Transverse colon (tissue), 4 donors: ENCODE measurements around the gene MAPKAPK2.

ENCODE experiments used
- CTCF ChIP-seq, 5 experiments: fragments of 200-600 bp in 3 of 5; fragments of 450-650 bp in 2 of 5; sonication (generic) in 3 of 5; IDR thresholded peaks; 1 replicate in 2 of 5; 2 replicates in 3 of 5; pipeline ENCODE4 v1.5.1; 2016 to 2017; ENCODE audit warnings: antibody characterized with exemption in 5 of 5, inconsistent platforms in 3 of 5, mild to moderate bottlenecking in 2 of 5, moderate library complexity in 1 of 5
- EP300 ChIP-seq: sonication (generic); formaldehyde crosslinking; IDR thresholded peaks from one replicate; pipeline ENCODE4 v1.6.1; 2017; ENCODE audit warnings: antibody characterized with exemption, low read depth
- POLR2A ChIP-seq: fragments of 450-650 bp; IDR thresholded peaks from one replicate; pipeline ENCODE4 v1.6.1; 2016; ENCODE audit warnings: antibody characterized with exemption, mild to moderate bottlenecking, moderate library complexity
- POLR2AphosphoS5 ChIP-seq, 3 donors: sonication (generic); formaldehyde crosslinking; IDR thresholded peaks; one replicate each; pipeline ENCODE4 v1.6.1; 2016; ENCODE audit warnings: antibody characterized with exemption in 3 of 3

DNA sequence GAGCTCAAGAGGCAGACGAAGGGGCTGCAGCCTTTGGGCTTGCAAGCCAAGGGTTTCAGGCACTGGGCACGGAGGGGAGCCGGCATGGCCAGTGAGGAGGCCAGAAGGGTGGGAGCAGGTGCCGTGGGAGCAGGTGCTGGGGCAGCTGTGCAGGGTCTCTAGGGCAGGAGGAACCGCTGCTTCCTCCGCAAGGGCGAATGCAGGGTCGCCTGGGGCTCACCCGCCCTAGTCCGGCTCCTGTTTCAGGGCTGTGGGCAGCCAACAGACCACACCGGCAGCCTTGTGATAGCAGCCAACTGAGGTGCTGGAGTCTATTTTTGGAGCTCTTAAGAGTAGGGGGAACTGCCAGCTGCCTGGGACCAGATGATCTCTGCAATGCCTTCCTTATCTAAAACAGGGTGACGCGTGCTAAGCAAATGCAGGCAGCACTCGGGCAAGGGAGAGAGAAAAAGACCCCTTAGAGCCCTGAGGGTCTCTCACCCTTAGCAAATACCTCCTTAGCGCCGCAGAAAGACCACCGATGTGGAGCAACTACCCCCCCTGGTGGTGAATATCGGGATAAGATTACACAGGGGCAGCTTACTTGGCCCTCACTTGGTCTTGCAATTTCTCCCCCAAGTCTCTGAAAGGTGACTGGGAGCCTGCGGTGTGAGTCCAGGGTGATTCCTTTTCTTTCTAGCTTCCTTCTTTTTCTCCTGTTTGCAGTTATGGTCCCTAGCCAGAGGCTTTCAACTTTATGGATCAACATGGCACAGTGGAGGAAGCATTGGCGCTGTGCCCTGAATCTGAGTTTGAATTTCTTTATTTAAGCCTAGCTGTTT lies 20.7 kb upstream of the MAPKAPK2 start:
- TF ChIP-seq CTCF (IDR thresholded peaks at IDR 0.05) (peak; percentile 88 to 94 (median 91)), POLR2A (no peak), EP300 (no peak), POLR2AphosphoS5 (IDR thresholded peaks at IDR 0.05) (no peak)
